HepG2 (cell line): ENCODE results near the gene HSPA1L. TPM values are rescaled to one million over a fixed set of nuclear protein-coding genes. Genes with fewer than 3 reads are reported as not detected.

Experiments used
- ATAC-seq: fragments of 200-7000 bp; cut with Tn5 transposase; 3 replicates; pipeline ENCODE4 v1.9.1; 2020; ENCODE audit warnings: mild to moderate bottlenecking, moderate library complexity
- BruUV-seq: library from RNA; stranded (reverse); fragments of 400-500 nt; replicated peaks from 2 replicates; lab custom pipeline; 2021; lab: Mats Ljungman, UMichigan
- CTCF ChIA-PET: fragments of 300-600 bp; formaldehyde crosslinking; extraction: SDS; loops from one replicate; lab custom pipeline; 2021; ENCODE audit warnings: low total read pairs, inconsistent platforms, low intra/inter-chr PET ratio; lab: Yijun Ruan, JAX
- POLR2A ChIA-PET: fragments of 350-600 bp; sonication (Branson Sonifier 250); formaldehyde crosslinking; loops from one replicate; lab custom pipeline; 2020; ENCODE audit warnings: antibody characterized with exemption, inconsistent platforms; lab: Yijun Ruan, JAX
- DNase-seq: peaks from one replicate; pipeline ENCODE4 v3.0.0-alpha.2; 2015; ENCODE audit warnings: low spot score
- FAIRE-seq: peaks from 3 replicates; lab custom pipeline; 2011; peaks lifted over from hg19 to GRCh38; lab: Jason Lieb, UNC
- H2AFZ ChIP-seq: one replicate; pipeline ENCODE4 v1.6.1; 2011; ENCODE audit warnings: low read length, inconsistent platforms
- H3K27ac ChIP-seq: fragments of 300-600 bp; 3 replicates; pipeline ENCODE4 v1.8.0; 2011; ENCODE audit warnings: mixed run types, mild to moderate bottlenecking, mixed read lengths, low read length, inconsistent platforms; ENCODE audit not compliant: insufficient read depth; ENCODE audit errors: extremely low read length
- H3K27me3 ChIP-seq, 2 experiments: fragments of 200-600 bp in 1 of 2; 2 replicates in 1 of 2; 3 replicates in 1 of 2; pipeline versions ENCODE4 v1.6.0 to v1.8.0; 2011; ENCODE audit warnings: low read length in 2 of 2, mild to moderate bottlenecking in 2 of 2, moderate library complexity in 2 of 2, inconsistent platforms in 1 of 2; ENCODE audit not compliant: insufficient read depth in 2 of 2, control insufficient read depth in 1 of 2
- H3K36me3 ChIP-seq, 2 experiments: fragments of 200-600 bp in 1 of 2; replicated peaks in 1 of 2; 2 replicates in 1 of 2; 3 replicates in 1 of 2; pipeline versions ENCODE4 v1.5.1 to v1.8.0; 2011; ENCODE audit warnings: low read length in 2 of 2, inconsistent platforms in 1 of 2; ENCODE audit not compliant: insufficient read depth in 2 of 2, control insufficient read depth in 1 of 2
- H3K4me1 ChIP-seq: 2 replicates; pipeline ENCODE4 v1.5.1; 2012; ENCODE audit warnings: low read length, inconsistent platforms; ENCODE audit not compliant: insufficient read depth
- H3K4me2 ChIP-seq: 2 replicates; pipeline ENCODE4 v1.6.0; 2011; ENCODE audit warnings: low read depth, low read length, inconsistent platforms
- H3K4me3 ChIP-seq, 3 experiments: fragments of 200-600 bp in 1 of 3; sonication (generic), shearing (Covaris generic) in 1 of 3; replicated peaks in 1 of 3; 2 replicates each; pipeline ENCODE4 v1.5.1; 2011 to 2016; ENCODE audit warnings: low read length in 3 of 3, inconsistent platforms in 2 of 3, low read depth in 2 of 3, mild to moderate bottlenecking in 2 of 3, control low read depth in 1 of 3, mixed read lengths in 1 of 3; ENCODE audit not compliant: insufficient read depth in 1 of 3
- H3K79me2 ChIP-seq: one replicate; pipeline ENCODE4 v1.6.1; 2011; ENCODE audit warnings: low read length, inconsistent platforms; ENCODE audit not compliant: insufficient read depth
- H3K9ac ChIP-seq: 2 replicates; pipeline ENCODE4 v1.6.0; 2011; ENCODE audit warnings: mild to moderate bottlenecking, low read depth, low read length, inconsistent platforms; ENCODE audit not compliant: insufficient read depth
- H3K9me3 ChIP-seq: 2 replicates; pipeline ENCODE4 v1.5.1; 2012; ENCODE audit warnings: mild to moderate bottlenecking, low read length
- H4K20me1 ChIP-seq: 2 replicates; pipeline ENCODE4 v1.6.0; 2011; ENCODE audit warnings: inconsistent platforms, mild to moderate bottlenecking, low read length, moderate library complexity; ENCODE audit not compliant: insufficient read depth
- GFI1 ChIP-seq: sonication (generic); formaldehyde crosslinking; IDR thresholded peaks from 2 replicates; pipeline ENCODE4 v1.5.0; 2020; ENCODE audit warnings: missing genetic modification reagents, mild to moderate bottlenecking, borderline replicate concordance
- IRX3 ChIP-seq: sonication (generic); formaldehyde crosslinking; IDR thresholded peaks from 2 replicates; pipeline ENCODE4 v1.8.1; 2023; ENCODE audit warnings: mild to moderate bottlenecking, low read depth, missing genetic modification reagents, borderline replicate concordance
- SKIL ChIP-seq: sonication (generic); formaldehyde crosslinking; IDR thresholded peaks from 2 replicates; pipeline ENCODE4 v1.8.0; 2022; ENCODE audit warnings: missing genetic modification reagents, mild to moderate bottlenecking, moderate library complexity, borderline replicate concordance
- SNAI1 ChIP-seq: sonication (generic); formaldehyde crosslinking; IDR thresholded peaks from 2 replicates; pipeline ENCODE4 v1.5.0; 2020; ENCODE audit warnings: mild to moderate bottlenecking, missing genetic modification reagents, borderline replicate concordance
- SNRNP70 ChIP-seq: fragments of 200-400 bp; formaldehyde crosslinking; IDR thresholded peaks from 2 replicates; pipeline ENCODE4 v1.6.1; 2017; ENCODE audit warnings: mild to moderate bottlenecking, low read depth, low read length, moderate library complexity
- SP140L ChIP-seq: sonication (generic); formaldehyde crosslinking; IDR thresholded peaks from 2 replicates; pipeline ENCODE4 v1.4.0; 2020; ENCODE audit warnings: missing genetic modification reagents, borderline replicate concordance
- SRSF9 ChIP-seq: fragments of 200-400 bp; formaldehyde crosslinking; IDR thresholded peaks from 2 replicates; pipeline ENCODE4 v1.6.1; 2018; ENCODE audit warnings: borderline replicate concordance, mild to moderate bottlenecking, low read depth, low read length; ENCODE audit not compliant: insufficient read depth, poor library complexity, severe bottlenecking
- TCF12 ChIP-seq, 2 experiments: fragments of 450-650 bp in 1 of 2; sonication (generic) in 1 of 2; formaldehyde crosslinking in 1 of 2; IDR thresholded peaks; 2 replicates each; pipeline versions ENCODE4 v1.6.1 to v1.8.0; 2017 to 2022; ENCODE audit warnings: antibody characterized with exemption in 1 of 2, mild to moderate bottlenecking in 1 of 2, missing genetic modification reagents in 1 of 2, moderate library complexity in 1 of 2
- ZNF101 ChIP-seq: sonication (generic); formaldehyde crosslinking; IDR thresholded peaks from 2 replicates; pipeline ENCODE4 v1.4.0; 2020; ENCODE audit warnings: mild to moderate bottlenecking, low read depth, missing genetic modification reagents, borderline replicate concordance
- ZNF33B ChIP-seq: sonication (generic); formaldehyde crosslinking; IDR thresholded peaks from 2 replicates; pipeline ENCODE4 v1.5.1; 2020; ENCODE audit warnings: mild to moderate bottlenecking, missing genetic modification reagents
- ZNF674 ChIP-seq: sonication (generic); formaldehyde crosslinking; IDR thresholded peaks from 2 replicates; pipeline ENCODE4 v1.5.0; 2020; ENCODE audit warnings: low read depth, mild to moderate bottlenecking, missing genetic modification reagents
- ZNF841 ChIP-seq: sonication (generic); formaldehyde crosslinking; IDR thresholded peaks from 2 replicates; pipeline ENCODE4 v1.8.1; 2023; ENCODE audit warnings: missing genetic modification reagents, borderline replicate concordance
- ZSCAN29 ChIP-seq: sonication (generic); formaldehyde crosslinking; conservative IDR thresholded peaks from 2 replicates; pipeline ENCODE4 v1.4.0; 2020; ENCODE audit warnings: mild to moderate bottlenecking, missing genetic modification reagents
- WGBS: methylation state at CpG from one replicate; pipeline ENCODE4 v1.1.6; 2017; ENCODE audit warnings: low lambda C conversion rate; 5-methylcytosine and 5-hydroxymethylcytosine counted together
- in situ Hi-C: cut with HindIII; loops from 2 replicates; pipeline ENCODE4 v1.10.0; 2017; ENCODE audit warnings: low pct_unique_long_range_greater_than_20kb; ENCODE audit not compliant: extremely low pct_ligation_motif_present
- intact Hi-C: fragments of 100-400 bp; cut with micrococcal nuclease; formaldehyde crosslinking; loops from one replicate; pipeline ENCODE4 v1.10.0; 2022; ENCODE audit not compliant: unreplicated experiment
- polyA plus RNA-seq, 8 experiments: library from polyadenylated mRNA; depleted of rRNA in 3 of 8; stranded (reverse) in 7 of 8; unstranded in 1 of 8; fragments of >200 nt; fragmentation: Illumina TruSeq in 4 of 8; extraction: Trizol in 4 of 8; gene quantifications; 2 replicates each; pipeline versions ENCODE4 v1.2.1 to v1.2.3, GENCODE V29; 2011 to 2016; ENCODE audit warnings: low read depth in 4 of 8, missing spikeins in 1 of 8, mixed read lengths in 1 of 8; ENCODE audit not compliant: insufficient read depth in 1 of 8
- total RNA-seq, 5 experiments: library from RNA; depleted of rRNA; stranded (reverse); fragments of >200 nt; fragmentation: Illumina TruSeq; extraction: Trizol; gene quantifications; 2 replicates each; pipeline ENCODE4 v1.2.3, GENCODE V29; 2016; ENCODE audit warnings: low read depth in 1 of 5
- TF ChIP-seq, protein P1 (sequence below): sonication (generic); formaldehyde crosslinking; conservative IDR thresholded peaks from 2 replicates; pipeline ENCODE4 v1.8.0; 2022; ENCODE audit warnings: mild to moderate bottlenecking, moderate library complexity, missing genetic modification reagents
- TF ChIP-seq, protein P2 (sequence below): sonication (generic); formaldehyde crosslinking; IDR thresholded peaks from 2 replicates; pipeline ENCODE4 v1.5.0; 2020; ENCODE audit warnings: missing genetic modification reagents

Gene HSPA1L
- total and polyA plus RNA-seq, 2 of the 13 experiments (the other 11 are each of a cell fraction or from before 2014, with no cell fraction given), result 0.55 to 1.0 TPM

GRCh38 chr6:31806470-31807272, 8.4 kb downstream of the HSPA1L start, which contains the start of gene LSM2 (continued):
- peak; percentile 81 for TF ChIP-seq SKIL
- no peak; the same call in 1 of the 2 replicates for TF ChIP-seq ZNF841 (CRISPR knock-in tag)

DNA sequence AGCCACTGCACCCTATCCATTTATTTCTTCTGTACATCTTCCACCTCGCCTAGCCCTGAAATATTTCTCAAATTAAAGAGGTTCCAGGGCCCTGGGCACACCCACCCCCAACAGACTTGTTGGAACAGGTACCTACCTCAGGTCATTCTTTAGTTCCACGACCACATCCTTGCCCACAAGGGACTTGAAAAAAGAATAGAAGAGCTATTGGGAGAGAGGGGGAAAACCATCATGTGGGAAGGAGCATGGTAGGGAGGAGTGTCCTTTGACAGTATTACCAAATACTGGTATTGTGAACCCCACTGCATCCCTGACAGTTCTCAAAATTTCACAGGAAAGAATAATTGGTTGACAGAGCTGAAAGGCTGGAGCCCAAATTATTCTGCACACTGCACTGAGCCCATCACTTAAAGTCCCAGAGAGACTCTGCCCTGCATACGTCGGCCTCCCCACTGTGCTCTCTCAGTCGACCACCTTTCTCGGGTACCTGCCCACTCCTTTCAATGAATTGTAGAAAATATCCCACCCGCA, 9.1 kb downstream of the HSPA1L start:
- WGBS, result 16% methylated on average over 7 of the region's 7 CpGs
- ChIA-PET POLR2A (interaction anchor here (0.9 to 5.9 kb wide), 31 partner anchors 8 to 1166 kb away, joined by 3 to 107 read pairs (median 7); partner anchors contain the start of genes AIF1, BAG6, C6orf47 and CFB), CTCF (interaction anchor here (1.0 kb wide), 1 partner anchor 10 kb away, joined by 3 read pairs; the partner anchor contains the start of gene VARS1)
- peak; percentile 39 for ATAC-seq
- Histone ChIP-seq H2AFZ (no peak overlapping the region), H3K9me3 (no peaks in the 10 kb centered on the region), H3K4me3 (peak overlapping the region; percentile 82 to 90 (median 84)), H3K27me3 (no peaks in the 10 kb centered on the region), H3K36me3 (peaks cover 0 to 9% of the 10 kb centered on the region in 2 experiments; a peak in 3 of 5 replicates), H4K20me1 (no peaks in the 10 kb centered on the region), H3K79me2 (peaks cover 11% of the 10 kb centered on the region), H3K27ac (peak overlapping the region; percentile 94), H3K4me2 (peak overlapping the region; percentile 83), H3K4me1 (peaks cover 37% of the 10 kb centered on the region), H3K9ac (peak overlapping the region; percentile 94)
- BruUV-seq, result TSS peak; percentile 87
- intact Hi-C loops (loop anchor here (5.0 kb wide), 1 partner anchor 69 kb away; the partner anchor contains the start of gene CLIC1), in situ Hi-C loops (no loop called here)
- FAIRE-seq, result no peak
- DNase-seq, result no peak
- TF ChIP-seq SNAI1 (CRISPR knock-in tag), result no peak
- TF ChIP-seq GFI1, result no peak
- TF ChIP-seq ZNF33B, result no peak
- no peak for TF ChIP-seq SNRNP70
- TF ChIP-seq, protein P1, sequence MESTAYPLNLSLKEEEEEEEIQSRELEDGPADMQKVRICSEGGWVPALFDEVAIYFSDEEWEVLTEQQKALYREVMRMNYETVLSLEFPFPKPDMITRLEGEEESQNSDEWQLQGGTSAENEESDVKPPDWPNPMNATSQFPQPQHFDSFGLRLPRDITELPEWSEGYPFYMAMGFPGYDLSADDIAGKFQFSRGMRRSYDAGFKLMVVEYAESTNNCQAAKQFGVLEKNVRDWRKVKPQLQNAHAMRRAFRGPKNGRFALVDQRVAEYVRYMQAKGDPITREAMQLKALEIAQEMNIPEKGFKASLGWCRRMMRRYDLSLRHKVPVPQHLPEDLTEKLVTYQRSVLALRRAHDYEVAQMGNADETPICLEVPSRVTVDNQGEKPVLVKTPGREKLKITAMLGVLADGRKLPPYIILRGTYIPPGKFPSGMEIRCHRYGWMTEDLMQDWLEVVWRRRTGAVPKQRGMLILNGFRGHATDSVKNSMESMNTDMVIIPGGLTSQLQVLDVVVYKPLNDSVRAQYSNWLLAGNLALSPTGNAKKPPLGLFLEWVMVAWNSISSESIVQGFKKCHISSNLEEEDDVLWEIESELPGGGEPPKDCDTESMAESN (CRISPR knock-in tag), result no peak
- no peak for TF ChIP-seq ZNF674 (CRISPR knock-in tag)
- TF ChIP-seq IRX3 (CRISPR knock-in tag), result no peak
- no peak for TF ChIP-seq ZSCAN29 (CRISPR knock-in tag)
- TF ChIP-seq ZNF101 (CRISPR knock-in tag), result no peak
- TF ChIP-seq, protein P2, sequence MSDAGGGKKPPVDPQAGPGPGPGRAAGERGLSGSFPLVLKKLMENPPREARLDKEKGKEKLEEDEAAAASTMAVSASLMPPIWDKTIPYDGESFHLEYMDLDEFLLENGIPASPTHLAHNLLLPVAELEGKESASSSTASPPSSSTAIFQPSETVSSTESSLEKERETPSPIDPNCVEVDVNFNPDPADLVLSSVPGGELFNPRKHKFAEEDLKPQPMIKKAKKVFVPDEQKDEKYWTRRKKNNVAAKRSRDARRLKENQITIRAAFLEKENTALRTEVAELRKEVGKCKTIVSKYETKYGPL, result no peak
- TF ChIP-seq SP140L (CRISPR knock-in tag), result 0 out of 2 replicates have a peak, but pooled peaks have one; percentile 29
- no peak for TF ChIP-seq TCF12 (IDR thresholded peaks at IDR 0.05)
- no peak for TF ChIP-seq TCF12 (CRISPR knock-in tag; IDR thresholded peaks at IDR 0.05)
- no peak for TF ChIP-seq SRSF9
